ENCODE results near the gene POLD3.

POLD3 gene, protein sequence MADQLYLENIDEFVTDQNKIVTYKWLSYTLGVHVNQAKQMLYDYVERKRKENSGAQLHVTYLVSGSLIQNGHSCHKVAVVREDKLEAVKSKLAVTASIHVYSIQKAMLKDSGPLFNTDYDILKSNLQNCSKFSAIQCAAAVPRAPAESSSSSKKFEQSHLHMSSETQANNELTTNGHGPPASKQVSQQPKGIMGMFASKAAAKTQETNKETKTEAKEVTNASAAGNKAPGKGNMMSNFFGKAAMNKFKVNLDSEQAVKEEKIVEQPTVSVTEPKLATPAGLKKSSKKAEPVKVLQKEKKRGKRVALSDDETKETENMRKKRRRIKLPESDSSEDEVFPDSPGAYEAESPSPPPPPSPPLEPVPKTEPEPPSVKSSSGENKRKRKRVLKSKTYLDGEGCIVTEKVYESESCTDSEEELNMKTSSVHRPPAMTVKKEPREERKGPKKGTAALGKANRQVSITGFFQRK

DNA sequence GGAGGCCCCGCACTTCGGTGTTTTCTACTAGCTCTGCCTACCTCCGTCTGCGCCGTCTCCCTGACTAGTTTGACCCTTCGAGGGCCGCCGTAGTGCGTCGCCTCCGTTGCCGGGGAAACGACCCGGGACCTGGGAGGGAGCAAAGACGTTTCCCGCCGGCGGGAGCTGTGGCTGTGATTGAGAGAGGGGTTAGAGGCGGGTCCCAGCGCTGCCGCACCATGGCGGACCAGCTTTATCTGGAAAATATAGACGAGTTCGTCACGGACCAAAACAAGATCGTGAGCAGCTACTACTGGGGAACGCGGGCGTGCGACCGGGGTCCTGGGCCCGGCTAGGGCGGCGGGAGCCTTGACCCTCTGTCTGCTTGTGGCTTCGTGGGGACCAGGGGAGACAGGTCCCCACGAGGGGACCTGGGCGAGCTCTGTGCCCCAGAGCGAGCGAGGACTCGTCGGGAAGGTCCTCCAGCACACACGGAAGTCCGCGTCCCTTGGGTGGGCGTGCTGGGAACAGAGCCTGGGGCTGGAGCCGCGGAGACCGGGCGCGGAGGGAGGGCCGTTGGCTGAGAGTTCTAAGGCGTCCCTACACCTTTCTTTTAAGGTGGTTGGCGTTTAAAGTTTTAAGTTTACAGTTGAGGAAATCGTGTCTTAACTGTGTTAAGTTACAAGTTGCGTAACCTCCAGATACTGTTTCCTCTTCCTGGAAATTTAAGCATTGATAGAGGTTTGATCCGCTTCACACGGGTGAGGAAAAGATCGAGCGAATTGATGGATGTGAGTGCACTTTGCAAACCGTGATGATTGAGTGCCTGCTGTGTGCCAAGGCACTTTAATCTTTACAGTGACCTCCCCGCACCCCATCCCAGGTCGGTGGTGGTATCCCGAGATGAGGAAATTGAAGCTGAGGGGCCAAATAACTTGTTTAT, at the start of gene POLD3:
Gene POLD3, plus strand, starts transcription at position 142 of the 922 bp plus-strand sequence. Its CDS starts 77 bp downstream, at position 219.
- Mint-ChIP-seq H3K4me3 (peak within 1 kb of the TSS; percentile 94), H3K9me3 (no peaks in the 10 kb centered on the region), H3K36me3 (peaks cover 31% of the 10 kb centered on the region), H3K27me3 (peaks cover 11% of the 10 kb centered on the region), H3K4me1 (peaks cover 34% of the 10 kb centered on the region), H3K27ac (peak within 1 kb of the TSS; percentile 91)
- CTCF ChIA-PET = interaction anchor here (0.8 to 1.3 kb wide), 3 partner anchors 10 to 98 kb away, joined by 3 read pairs; no protein-coding TSS in a partner anchor
- peak; percentile 97 for DNase-seq

DNA sequence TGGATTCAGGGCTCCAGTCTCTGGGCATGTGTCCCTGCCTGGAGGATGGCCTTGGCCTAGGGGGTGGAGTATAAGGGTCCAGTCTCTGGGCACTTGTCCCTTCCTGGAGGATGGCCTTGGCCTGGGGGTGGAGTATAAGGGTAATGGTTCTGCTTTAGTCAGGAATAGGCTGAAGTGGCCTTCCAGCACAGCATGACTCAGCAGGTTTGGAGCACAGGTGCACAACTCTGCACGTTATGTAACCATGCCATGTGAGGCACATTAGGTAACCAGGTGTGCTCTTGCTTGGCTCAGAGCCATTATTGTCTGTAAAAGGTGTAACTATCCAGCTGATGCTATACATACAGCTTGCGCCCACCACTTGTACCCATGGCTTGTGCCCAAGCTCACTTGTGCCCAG, 48.4 kb upstream of the POLD3 start:
- Mint-ChIP-seq H3K27ac (no peak overlapping the region), H3K4me1 (no peaks in the 10 kb centered on the region), H3K9me3 (peaks cover 17% of the 10 kb centered on the region), H3K36me3 (no peaks in the 10 kb centered on the region), H3K4me3 (no peak overlapping the region), H3K27me3 (peaks cover 8% of the 10 kb centered on the region)
- no peak for DNase-seq
- CTCF ChIA-PET = no interaction called here

DNA sequence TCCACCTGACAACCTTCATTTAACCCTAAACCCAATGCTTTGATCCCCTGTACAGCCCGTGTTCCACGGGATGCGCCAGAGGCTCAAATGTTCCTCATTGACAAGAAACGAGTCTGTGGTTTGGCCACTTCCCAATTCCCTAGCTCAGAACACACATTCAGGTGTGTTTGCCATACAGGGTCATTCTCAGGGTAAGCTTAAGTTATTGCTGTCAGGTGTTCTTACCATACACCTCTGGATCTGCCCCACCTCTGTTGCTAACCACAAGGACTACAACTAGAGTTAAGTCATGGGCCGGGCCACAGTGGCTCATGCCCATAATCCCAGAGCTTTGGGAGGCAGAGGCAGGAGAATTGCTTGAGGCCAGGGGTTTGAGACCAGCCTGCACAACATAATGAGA, 45.6 kb upstream of the POLD3 start:
- no peak for DNase-seq
- peaks cover 12% of the 10 kb centered on the region for H3K27me3 Mint-ChIP-seq
- CTCF ChIA-PET = no interaction called here
- H3K27ac Mint-ChIP-seq = no peak overlapping the region
- H3K36me3 Mint-ChIP-seq = no peaks in the 10 kb centered on the region
- H3K4me1 Mint-ChIP-seq = no peaks in the 10 kb centered on the region
- H3K4me3 Mint-ChIP-seq = no peak overlapping the region
- H3K9me3 Mint-ChIP-seq = peaks cover 14% of the 10 kb centered on the region

DNA sequence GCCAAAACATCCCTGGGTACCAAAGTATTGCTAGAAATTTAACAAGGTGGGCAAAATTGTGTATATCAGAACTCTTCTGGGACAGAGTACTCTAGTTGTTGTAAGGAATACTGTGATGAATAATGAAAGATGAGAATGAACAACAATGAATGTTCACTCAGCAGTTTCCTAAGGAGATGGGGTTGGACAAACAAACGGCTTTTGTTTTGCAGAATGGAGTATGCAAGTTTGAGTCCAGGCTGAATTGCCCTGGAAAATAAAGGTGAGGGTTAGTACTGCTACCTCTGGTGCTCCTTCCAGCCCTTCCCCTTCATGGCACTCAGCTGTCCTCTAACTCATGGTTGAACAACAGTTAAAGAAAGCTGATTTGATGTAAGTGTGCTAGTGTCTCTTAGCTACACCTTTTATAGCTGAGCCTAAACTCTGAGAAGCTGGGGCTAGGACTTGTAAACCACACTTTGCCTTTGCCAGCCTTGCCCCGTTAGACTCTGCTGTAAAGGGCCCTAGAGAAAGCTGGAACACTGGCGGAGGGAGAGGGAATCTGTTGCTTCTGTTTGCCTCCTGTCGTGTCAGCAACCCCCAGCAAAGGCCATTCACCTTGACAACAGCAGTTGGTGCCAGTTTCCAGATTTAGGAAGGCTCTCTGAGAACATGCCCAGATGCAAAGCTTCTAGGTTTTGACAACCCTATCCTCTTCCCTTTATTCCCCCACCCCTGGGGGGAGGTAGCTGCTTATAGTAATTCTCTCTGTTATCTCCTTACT, 41.2 kb upstream of the POLD3 start:
- no peak for DNase-seq
- H3K4me3 Mint-ChIP-seq = no peak overlapping the region
- CTCF ChIA-PET = interaction anchor here (1.2 kb wide), 1 partner anchor 98 kb away, joined by 3 read pairs; no protein-coding TSS in a partner anchor

DNA sequence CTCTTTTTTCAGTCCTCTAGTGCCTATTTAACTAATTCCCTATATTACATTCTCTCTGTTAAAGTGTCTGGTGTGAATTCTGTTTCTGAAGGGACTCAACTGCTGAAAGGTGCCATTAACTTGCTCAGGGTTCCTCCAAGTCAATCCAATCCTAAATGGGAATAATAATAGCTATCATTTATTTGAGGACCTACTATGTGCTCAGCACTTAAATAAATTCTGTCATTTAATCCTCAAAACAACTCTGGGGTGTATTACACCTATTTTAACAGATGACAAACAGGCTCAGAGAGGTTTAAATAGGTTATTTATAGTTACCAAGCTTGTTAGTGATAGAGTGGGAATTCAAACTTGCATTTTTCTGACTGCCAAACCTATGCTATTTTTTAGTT, 40.6 kb upstream of the POLD3 start:
- Mint-ChIP-seq H3K4me1 (no peaks in the 10 kb centered on the region), H3K9me3 (no peaks in the 10 kb centered on the region), H3K4me3 (no peak overlapping the region), H3K27me3 (peaks cover 15% of the 10 kb centered on the region), H3K36me3 (no peaks in the 10 kb centered on the region), H3K27ac (no peak overlapping the region)
- DNase-seq = no peak
- CTCF ChIA-PET = interaction anchor here (1.2 kb wide), 1 partner anchor 99 kb away, joined by 3 read pairs; no protein-coding TSS in a partner anchor

More for the DNA sequence above, 41.2 kb upstream of the POLD3 start:
- no peaks in the 10 kb centered on the region for H3K9me3 Mint-ChIP-seq
- H3K4me1 Mint-ChIP-seq = no peaks in the 10 kb centered on the region
- peaks cover 12% of the 10 kb centered on the region for H3K27me3 Mint-ChIP-seq
- no peak overlapping the region for H3K27ac Mint-ChIP-seq
- H3K36me3 Mint-ChIP-seq = no peaks in the 10 kb centered on the region

DNA sequence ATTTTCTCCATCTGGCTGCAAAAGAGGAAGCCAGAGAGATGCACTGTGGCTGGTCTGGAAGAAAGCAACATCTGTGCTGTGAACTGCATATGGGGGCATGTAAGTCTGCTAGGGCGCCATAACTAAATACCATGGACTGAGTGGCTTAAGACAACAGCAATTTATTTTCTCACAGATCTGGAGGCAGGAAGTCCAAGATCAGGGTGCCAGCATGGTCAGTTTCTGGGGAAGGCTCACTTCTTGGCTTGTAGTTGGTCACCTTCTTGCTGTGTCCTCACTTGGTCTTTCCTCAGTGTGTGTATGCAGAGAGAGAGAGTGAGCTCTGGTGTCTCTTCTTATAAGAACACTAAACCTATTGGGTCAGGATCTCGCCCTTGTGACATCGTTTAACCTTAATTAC, 34.9 kb upstream of the POLD3 start:
- Mint-ChIP-seq H3K36me3 (no peaks in the 10 kb centered on the region), H3K4me1 (no peaks in the 10 kb centered on the region), H3K27ac (no peak overlapping the region), H3K4me3 (no peak overlapping the region), H3K27me3 (peaks cover 16% of the 10 kb centered on the region), H3K9me3 (no peaks in the 10 kb centered on the region)
- DNase-seq = no peak
- CTCF ChIA-PET = interaction anchor here (0.6 to 1.1 kb wide), 2 partner anchors 14 to 64 kb away, joined by 3 read pairs; partner anchors contain the start of gene LIPT2

DNA sequence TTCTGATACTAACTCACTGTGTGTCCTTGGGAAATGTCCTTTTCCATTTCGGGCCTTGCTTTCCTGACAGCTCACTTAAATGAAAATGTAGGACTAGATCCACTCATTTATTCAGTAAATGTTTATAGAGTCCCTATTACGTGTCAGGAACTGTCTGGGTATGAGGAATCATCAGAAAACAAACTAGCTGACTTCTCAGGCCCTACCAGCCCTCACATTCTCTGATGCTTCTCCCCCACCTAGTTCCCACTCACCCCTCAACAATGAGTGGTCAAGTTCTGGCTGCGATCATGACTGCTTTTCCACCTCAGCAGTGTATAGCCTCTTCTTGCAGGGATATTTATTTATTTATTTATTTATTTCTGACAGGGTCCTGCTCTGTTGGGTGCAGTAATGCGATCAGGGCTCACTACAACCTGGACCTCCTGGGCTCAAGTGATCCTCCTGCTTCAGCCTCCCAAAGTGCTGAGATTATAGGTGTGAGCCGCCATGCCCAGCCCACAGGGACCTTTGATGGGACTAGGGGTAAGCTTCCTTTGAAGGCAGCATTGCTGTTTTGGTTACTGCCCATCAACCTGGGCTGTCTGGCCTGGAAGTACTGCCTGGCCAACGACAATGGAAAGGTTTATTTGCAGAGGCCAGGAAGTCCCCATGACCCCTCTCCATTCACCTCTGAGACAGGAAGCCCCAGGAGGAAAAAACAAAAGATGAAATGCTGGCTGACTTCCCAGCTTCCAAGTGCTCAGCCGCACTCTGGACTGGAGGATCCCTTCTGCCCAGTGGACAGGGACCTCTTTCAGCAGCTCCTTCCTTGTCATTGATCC, 33.1 kb upstream of the POLD3 start:
- no peak for DNase-seq
- peaks cover 21% of the 10 kb centered on the region for H3K27me3 Mint-ChIP-seq
- no peak overlapping the region for H3K27ac Mint-ChIP-seq
- no peaks in the 10 kb centered on the region for H3K9me3 Mint-ChIP-seq
- no peak overlapping the region for H3K4me3 Mint-ChIP-seq
- CTCF ChIA-PET = interaction anchor here (0.7 to 1.5 kb wide), 3 partner anchors 18 to 170 kb away, joined by 3 to 5 read pairs (median 4); no protein-coding TSS in a partner anchor
- no peaks in the 10 kb centered on the region for H3K4me1 Mint-ChIP-seq
- H3K36me3 Mint-ChIP-seq = no peaks in the 10 kb centered on the region

DNA sequence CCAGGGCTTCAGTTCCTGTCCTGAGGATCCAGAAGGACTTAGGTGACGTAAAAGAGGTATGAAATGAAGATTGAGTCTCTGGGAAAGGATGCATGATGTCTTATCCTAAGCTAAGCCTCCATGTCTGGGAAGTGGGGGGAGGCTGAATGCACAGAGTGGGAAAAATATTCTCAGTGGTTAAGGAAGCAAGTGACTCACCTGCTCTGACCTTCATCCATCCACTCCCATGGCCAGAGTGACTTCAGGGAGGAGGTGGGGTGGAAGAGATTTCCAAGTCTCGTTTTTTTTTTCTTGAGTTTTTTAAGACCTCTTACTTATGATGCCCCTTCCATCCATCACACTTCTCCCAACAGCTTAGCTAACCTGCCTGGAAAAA, 32.5 kb upstream of the POLD3 start:
- CTCF ChIA-PET = interaction anchor here (0.7 to 1.5 kb wide), 2 partner anchors 19 to 110 kb away, joined by 4 to 5 read pairs; no protein-coding TSS in a partner anchor

DNA sequence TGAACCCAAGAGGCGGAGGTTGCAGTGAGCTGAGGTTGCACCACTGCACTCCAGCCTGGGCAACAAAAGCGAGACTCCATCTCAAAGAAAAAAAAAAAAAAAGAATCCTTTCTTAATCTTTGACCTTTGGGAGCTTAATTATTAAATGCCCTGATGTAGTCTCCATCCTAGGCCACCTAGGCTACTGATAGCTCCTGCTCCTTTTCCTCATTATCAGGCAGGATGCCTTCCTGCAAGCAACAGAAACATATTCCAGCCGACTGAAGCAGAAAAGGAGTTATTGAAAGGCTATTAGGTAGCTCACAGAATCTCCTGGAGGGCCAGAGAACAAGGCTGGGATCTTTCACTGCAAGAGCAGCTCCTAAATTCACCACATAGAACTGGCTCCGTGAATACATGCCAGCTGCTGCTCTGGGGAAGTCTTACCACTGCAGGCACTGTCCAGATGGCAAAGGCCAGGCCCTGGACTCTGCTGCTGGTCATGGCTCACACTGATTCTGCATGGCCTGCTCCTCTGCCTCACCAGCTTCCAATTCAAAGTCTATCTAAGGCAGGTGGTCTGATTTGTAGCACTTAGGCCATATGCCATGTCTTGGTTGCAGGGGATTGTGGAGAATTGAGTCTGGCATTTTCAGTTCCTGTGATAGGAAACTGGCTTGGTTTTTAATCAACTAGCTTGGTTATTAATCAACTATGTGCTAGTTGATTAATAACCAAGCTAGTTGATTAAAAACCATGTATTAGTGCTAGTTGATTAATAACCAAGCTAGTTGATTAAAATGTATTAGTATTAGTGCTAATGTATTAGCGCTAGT, 26.0 kb upstream of the POLD3 start:
- H3K27me3 Mint-ChIP-seq = peaks cover 10% of the 10 kb centered on the region
- CTCF ChIA-PET = interaction anchor here (1.0 to 3.1 kb wide), 4 partner anchors 113 to 160 kb away, joined by 3 to 17 read pairs (median 4); no protein-coding TSS in a partner anchor
- H3K4me3 Mint-ChIP-seq = no peak overlapping the region
- no peak for DNase-seq
- no peaks in the 10 kb centered on the region for H3K4me1 Mint-ChIP-seq
- H3K9me3 Mint-ChIP-seq = no peaks in the 10 kb centered on the region
- no peaks in the 10 kb centered on the region for H3K36me3 Mint-ChIP-seq
- H3K27ac Mint-ChIP-seq = no peak overlapping the region

More for the DNA sequence above, 32.5 kb upstream of the POLD3 start:
- no peaks in the 10 kb centered on the region for H3K4me1 Mint-ChIP-seq
- peaks cover 21% of the 10 kb centered on the region for H3K27me3 Mint-ChIP-seq
- H3K9me3 Mint-ChIP-seq = no peaks in the 10 kb centered on the region
- H3K36me3 Mint-ChIP-seq = no peaks in the 10 kb centered on the region
- no peak overlapping the region for H3K27ac Mint-ChIP-seq
- no peak for DNase-seq
- no peak overlapping the region for H3K4me3 Mint-ChIP-seq

DNA sequence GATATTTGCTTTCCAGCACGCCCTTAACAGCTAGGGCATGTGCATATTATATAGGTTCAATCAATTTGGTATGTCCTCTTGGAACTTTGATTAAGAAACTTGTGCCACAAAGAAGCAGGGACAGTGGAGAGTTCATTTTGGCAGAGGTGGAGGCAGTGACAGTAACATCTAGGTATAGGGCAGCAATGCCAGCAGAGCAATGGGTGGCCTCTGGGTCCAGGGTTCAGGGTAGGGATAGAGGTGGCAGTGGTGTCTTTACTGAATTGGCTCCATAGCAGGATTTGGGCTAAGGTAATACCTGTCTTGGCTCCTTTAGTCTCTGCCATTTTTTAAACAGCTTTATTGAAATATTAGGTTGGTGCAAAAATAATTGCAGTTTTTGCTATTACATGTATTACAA, 24.4 kb upstream of the POLD3 start:
- Mint-ChIP-seq H3K27ac (no peak overlapping the region), H3K9me3 (no peaks in the 10 kb centered on the region), H3K27me3 (peaks cover 10% of the 10 kb centered on the region), H3K4me1 (no peaks in the 10 kb centered on the region), H3K36me3 (no peaks in the 10 kb centered on the region), H3K4me3 (no peak overlapping the region)
- CTCF ChIA-PET = interaction anchor here (6.3 kb wide), 1 partner anchor 114 kb away, joined by 97 read pairs; no protein-coding TSS in a partner anchor
- no peak for DNase-seq

DNA sequence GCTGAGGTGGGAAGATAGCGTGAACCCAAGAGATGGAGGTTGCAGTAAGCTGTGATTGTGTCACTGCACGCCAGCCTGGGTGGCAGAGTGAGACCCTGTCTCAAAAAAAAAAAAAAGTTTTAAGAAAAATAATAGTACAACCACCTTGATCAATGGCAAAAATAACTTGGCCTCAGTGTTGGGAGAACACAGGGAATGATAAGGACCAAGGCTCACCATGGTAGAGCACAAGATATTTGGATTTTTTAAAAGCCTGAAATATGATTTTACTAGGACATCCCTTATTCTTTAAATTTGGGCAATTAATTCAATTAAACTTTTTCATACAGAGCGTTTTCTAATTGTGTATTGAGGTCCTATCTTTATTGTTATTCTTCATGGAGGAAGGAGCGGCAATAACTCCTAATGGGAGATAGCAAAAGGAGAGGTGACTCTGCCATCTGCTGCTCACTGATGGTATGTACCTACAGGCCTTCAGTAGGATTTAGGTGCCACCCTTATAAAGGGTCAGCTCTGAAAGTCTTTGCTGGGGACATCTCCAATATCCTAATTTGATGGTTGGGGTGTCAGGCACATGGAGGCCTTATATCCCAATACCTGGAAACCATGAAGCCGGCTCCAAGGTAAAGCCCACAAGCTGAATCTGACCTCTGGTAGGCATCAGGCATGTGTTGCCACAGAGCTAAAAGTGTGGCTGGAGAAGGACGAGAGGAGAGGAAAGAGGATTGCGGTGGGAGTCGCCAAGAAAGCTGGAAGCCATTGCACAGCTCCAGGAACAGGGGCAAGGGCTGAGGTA, 21.9 kb upstream of the POLD3 start:
- peaks cover 5% of the 10 kb centered on the region for H3K27me3 Mint-ChIP-seq
- peak; percentile 44 for DNase-seq

More for the DNA sequence above, 21.9 kb upstream of the POLD3 start:
- H3K4me1 Mint-ChIP-seq = no peaks in the 10 kb centered on the region
- H3K4me3 Mint-ChIP-seq = no peak overlapping the region
- no peaks in the 10 kb centered on the region for H3K9me3 Mint-ChIP-seq
- no peaks in the 10 kb centered on the region for H3K36me3 Mint-ChIP-seq
- H3K27ac Mint-ChIP-seq = no peak overlapping the region
- CTCF ChIA-PET = interaction anchor here (0.6 to 6.3 kb wide), 9 partner anchors 8 to 317 kb away, joined by 3 to 97 read pairs (median 3); no protein-coding TSS in a partner anchor

Data from activated naive CD4-positive, alpha-beta T cell treated with anti-CD3 and anti-CD28 coated beads, Interleukin-2, amount 10 ng/mL, durations not matched to agents 7 days and 5 days (primary cell).